Smooth muscle cell (in vitro differentiated cells): ENCODE measurements around the gene SSPN. TPM values are rescaled to one million over a fixed set of nuclear protein-coding genes. Genes with fewer than 3 reads are reported as not detected.

Experiments used
- DNase-seq: peaks from one replicate; lab custom pipeline; 2025; ENCODE audit not compliant: unreplicated experiment; lab: John Stamatoyannopoulos, UW
- H2AFZ ChIP-seq: fragments of 200-600 bp; sonication (generic); 2 replicates; pipeline ENCODE4 v1.6.0; 2016; ENCODE audit warnings: antibody characterized with exemption, low read depth, mild to moderate bottlenecking
- H3F3A ChIP-seq: fragments of 200-600 bp; sonication (generic); 2 replicates; pipeline ENCODE4 v1.6.0; 2017; ENCODE audit warnings: antibody characterized with exemption, low read depth
- H3K27ac ChIP-seq: fragments of 200-600 bp; sonication (generic); 2 replicates; pipeline ENCODE4 v1.5.1; 2016; ENCODE audit warnings: low read depth, mild to moderate bottlenecking
- H3K27me3 ChIP-seq: fragments of 200-600 bp; sonication (generic); 2 replicates; pipeline ENCODE4 v1.6.1; 2016; ENCODE audit warnings: low read depth, mild to moderate bottlenecking
- H3K36me3 ChIP-seq: fragments of 200-600 bp; sonication (generic); 2 replicates; pipeline ENCODE4 v1.5.1; 2016; ENCODE audit warnings: low read depth
- H3K4me1 ChIP-seq: fragments of 200-600 bp; sonication (generic); 2 replicates; pipeline ENCODE4 v1.5.1; 2016; ENCODE audit warnings: low read depth
- H3K4me2 ChIP-seq: fragments of 200-600 bp; sonication (generic); 2 replicates; pipeline ENCODE4 v1.6.0; 2016; ENCODE audit warnings: mild to moderate bottlenecking
- H3K4me3 ChIP-seq: fragments of 200-600 bp; sonication (generic); 2 replicates; pipeline ENCODE4 v1.5.1; 2016; ENCODE audit warnings: mild to moderate bottlenecking
- H3K79me2 ChIP-seq: fragments of 200-600 bp; sonication (generic); 2 replicates; pipeline ENCODE4 v1.6.0; 2016; ENCODE audit warnings: low read depth, mild to moderate bottlenecking
- H3K9ac ChIP-seq: fragments of 200-600 bp; sonication (generic); 2 replicates; pipeline ENCODE4 v1.6.0; 2016; ENCODE audit warnings: low read depth
- H3K9me3 ChIP-seq: fragments of 200-600 bp; sonication (generic); replicated peaks from 2 replicates; pipeline ENCODE4 v1.5.1; 2016; ENCODE audit warnings: low read depth
- H4K20me1 ChIP-seq: fragments of 200-600 bp; sonication (generic); 2 replicates; pipeline ENCODE4 v1.6.0; 2016; ENCODE audit warnings: low read depth
- CTCF ChIP-seq: fragments of 200-600 bp; sonication (generic); IDR thresholded peaks from 2 replicates; pipeline ENCODE4 v1.5.1; 2017; ENCODE audit warnings: borderline replicate concordance, mild to moderate bottlenecking, antibody characterized with exemption; ENCODE audit not compliant: insufficient read depth, poor library complexity, severe bottlenecking
- WGBS: methylation state at CpG from one replicate; pipeline ENCODE4 v1.1.7; 2016; ENCODE audit warnings: low lambda C conversion rate; 5-methylcytosine and 5-hydroxymethylcytosine counted together
- polyA plus RNA-seq: library from polyadenylated mRNA; unstranded; fragments of >200 nt; fragmentation: Nextera tagmentation; extraction: Ambion mirVana; gene quantifications from 2 replicates; pipeline ENCODE4 v1.2.1, GENCODE V29; 2016
- total RNA-seq: library from RNA; depleted of rRNA; stranded (reverse); fragments of >200 nt; gene quantifications from 2 replicates; pipeline ENCODE4 v1.2.3, GENCODE V29; 2014

SSPN gene
- total and polyA plus RNA-seq, 2 experiments from 2014 or later, result 22.6 to 24.4 TPM

GRCh38 chr12:26238341-26239121, 43.2 kb downstream of the SSPN start:
- Histone ChIP-seq H3K36me3 (no peaks in the 10 kb centered on the region), H4K20me1 (no peaks in the 10 kb centered on the region), H3K4me2 (no peak overlapping the region), H3K27ac (no peak overlapping the region), H3K4me3 (no peak overlapping the region), H3K79me2 (no peaks in the 10 kb centered on the region), H2AFZ (no peak overlapping the region), H3K4me1 (no peaks in the 10 kb centered on the region), H3K9me3 (no peaks in the 10 kb centered on the region), H3K27me3 (no peaks in the 10 kb centered on the region), H3F3A (no peaks in the 10 kb centered on the region), H3K9ac (no peak overlapping the region)
- no peak for DNase-seq
- no peak for TF ChIP-seq CTCF
- 85% methylated on average over 4 of the region's 4 CpGs for WGBS

GRCh38 chr12:26239122-26239851, 43.9 kb downstream of the SSPN start:
- WGBS, result 87% methylated on average over 5 of the region's 5 CpGs
- H4K20me1 ChIP-seq, result no peaks in the 10 kb centered on the region
- no peaks in the 10 kb centered on the region for H3F3A ChIP-seq
- H3K36me3 ChIP-seq, result no peaks in the 10 kb centered on the region
- H3K9ac ChIP-seq, result no peak overlapping the region
- H2AFZ ChIP-seq, result no peak overlapping the region
- no peak for DNase-seq
- no peaks in the 10 kb centered on the region for H3K27me3 ChIP-seq
- H3K4me1 ChIP-seq, result no peaks in the 10 kb centered on the region
- H3K9me3 ChIP-seq, result no peaks in the 10 kb centered on the region
- H3K79me2 ChIP-seq, result no peaks in the 10 kb centered on the region
- TF ChIP-seq CTCF, result no peak
- H3K4me2 ChIP-seq, result no peak overlapping the region
- no peak overlapping the region for H3K4me3 ChIP-seq
- no peak overlapping the region for H3K27ac ChIP-seq

- Histone ChIP-seq H3K4me2 (no peak overlapping the region), H2AFZ (no peak overlapping the region), H3F3A (no peaks in the 10 kb centered on the region), H3K9ac (no peak overlapping the region), H3K36me3 (no peaks in the 10 kb centered on the region), H3K79me2 (no peaks in the 10 kb centered on the region), H3K4me3 (no peak overlapping the region), H3K4me1 (no peaks in the 10 kb centered on the region), H3K9me3 (no peaks in the 10 kb centered on the region), H3K27ac (no peak overlapping the region), H4K20me1 (no peaks in the 10 kb centered on the region), H3K27me3 (no peaks in the 10 kb centered on the region)
- TF ChIP-seq CTCF, result no peak
- no peak for DNase-seq
- 94% methylated on average over 4 of the region's 4 CpGs for WGBS
Measured at GRCh38 chr12:26239852-26240815, 44.8 kb downstream of the SSPN start.
